ENCODE measurements around the gene FZD1.

Gene FZD1

GRCh38 chr7:91264046-91264923 is at the start of gene FZD1:
FZD1 (plus strand) TSS chr7:91264433; CDS start chr7:91264881, 448 bp downstream.
- H3K4me3 ChIP-seq, result peak within 1 kb of the TSS; percentile 91
- no peaks in the 10 kb centered on the region for H3K27me3 ChIP-seq
- H3K4me2 ChIP-seq, result peak within 1 kb of the TSS; percentile 87
- H4K20me1 ChIP-seq, result peaks cover 22% of the 10 kb centered on the region; the same call in 1 of the 2 replicates
- H3K27ac ChIP-seq, result peak within 1 kb of the TSS; percentile 78
- no peak for TF ChIP-seq Cebpa-rat (IDR thresholded peaks at IDR 0.05)
- H3K4me1 ChIP-seq, result peaks cover 26% of the 10 kb centered on the region
- H3K9me3 ChIP-seq, result no peaks in the 10 kb centered on the region
- H3K36me3 ChIP-seq, result peaks cover 10% of the 10 kb centered on the region; the same call in 1 of the 2 replicates
- peak within 1 kb of the TSS; percentile 87 for H3K9ac ChIP-seq

GRCh38 chr7:91226411-91226810 is 37.8 kb upstream of the FZD1 start:
- Histone ChIP-seq H3K27me3 (no peaks in the 10 kb centered on the region), H3K9me3 (no peaks in the 10 kb centered on the region), H3K9ac (no peak overlapping the region), H3K4me2 (no peak overlapping the region), H4K20me1 (no peaks in the 10 kb centered on the region), H3K4me1 (no peaks in the 10 kb centered on the region), H3K36me3 (no peaks in the 10 kb centered on the region), H3K27ac (no peak overlapping the region), H3K4me3 (no peak overlapping the region)
- no peak for TF ChIP-seq Cebpa-rat (IDR thresholded peaks at IDR 0.05)

- H3K9ac ChIP-seq, result no peak overlapping the region
- no peaks in the 10 kb centered on the region for H4K20me1 ChIP-seq
- H3K27me3 ChIP-seq, result no peaks in the 10 kb centered on the region
- no peaks in the 10 kb centered on the region for H3K9me3 ChIP-seq
- TF ChIP-seq Cebpa-rat (IDR thresholded peaks at IDR 0.05), result no peak
- no peaks in the 10 kb centered on the region for H3K4me1 ChIP-seq
- no peak overlapping the region for H3K27ac ChIP-seq
- no peak overlapping the region for H3K4me2 ChIP-seq
- no peak overlapping the region for H3K4me3 ChIP-seq
- H3K36me3 ChIP-seq, result no peaks in the 10 kb centered on the region
Measured at GRCh38 chr7:91228327-91228726, 35.9 kb upstream of the FZD1 start.

GRCh38 chr7:91228927-91229558 is 35.2 kb upstream of the FZD1 start:
- no peak overlapping the region for H3K9ac ChIP-seq
- H3K4me1 ChIP-seq, result no peaks in the 10 kb centered on the region
- H4K20me1 ChIP-seq, result no peaks in the 10 kb centered on the region
- H3K9me3 ChIP-seq, result no peaks in the 10 kb centered on the region
- no peak for TF ChIP-seq Cebpa-rat (IDR thresholded peaks at IDR 0.05)
- H3K27me3 ChIP-seq, result no peaks in the 10 kb centered on the region
- no peak overlapping the region for H3K27ac ChIP-seq
- H3K36me3 ChIP-seq, result no peaks in the 10 kb centered on the region
- no peak overlapping the region for H3K4me3 ChIP-seq
- H3K4me2 ChIP-seq, result no peak overlapping the region

GRCh38 chr7:91230100-91230499 is 34.1 kb upstream of the FZD1 start:
- no peak overlapping the region for H3K9ac ChIP-seq
- no peaks in the 10 kb centered on the region for H4K20me1 ChIP-seq
- H3K27ac ChIP-seq, result no peak overlapping the region
- no peaks in the 10 kb centered on the region for H3K9me3 ChIP-seq
- no peak for TF ChIP-seq Cebpa-rat (IDR thresholded peaks at IDR 0.05)
- H3K4me3 ChIP-seq, result no peak overlapping the region
- no peak overlapping the region for H3K4me2 ChIP-seq
- no peaks in the 10 kb centered on the region for H3K36me3 ChIP-seq
- no peaks in the 10 kb centered on the region for H3K27me3 ChIP-seq
- no peaks in the 10 kb centered on the region for H3K4me1 ChIP-seq

GRCh38 chr7:91230503-91230902 is 33.7 kb upstream of the FZD1 start:
- Histone ChIP-seq H3K27me3 (no peaks in the 10 kb centered on the region), H3K4me2 (no peak overlapping the region), H3K36me3 (no peaks in the 10 kb centered on the region), H3K4me1 (no peaks in the 10 kb centered on the region), H3K27ac (no peak overlapping the region), H4K20me1 (no peaks in the 10 kb centered on the region), H3K4me3 (no peak overlapping the region), H3K9me3 (no peaks in the 10 kb centered on the region), H3K9ac (no peak overlapping the region)
- TF ChIP-seq Cebpa-rat (IDR thresholded peaks at IDR 0.05), result no peak

- no peak for TF ChIP-seq Cebpa-rat (IDR thresholded peaks at IDR 0.05)
Measured at GRCh38 chr7:91233212-91233611, 31.0 kb upstream of the FZD1 start.

GRCh38 chr7:91235211-91235832 is 28.9 kb upstream of the FZD1 start:
- Histone ChIP-seq H4K20me1 (no peaks in the 10 kb centered on the region), H3K9me3 (no peaks in the 10 kb centered on the region), H3K4me3 (no peak overlapping the region), H3K36me3 (no peaks in the 10 kb centered on the region), H3K4me2 (no peak overlapping the region), H3K4me1 (no peaks in the 10 kb centered on the region), H3K27ac (no peak overlapping the region), H3K9ac (no peak overlapping the region), H3K27me3 (no peaks in the 10 kb centered on the region)
- TF ChIP-seq Cebpa-rat (IDR thresholded peaks at IDR 0.05), result no peak

More at GRCh38 chr7:91233212-91233611, 31.0 kb upstream of the FZD1 start:
- no peaks in the 10 kb centered on the region for H4K20me1 ChIP-seq
- no peaks in the 10 kb centered on the region for H3K9me3 ChIP-seq
- H3K4me2 ChIP-seq, result no peak overlapping the region
- no peaks in the 10 kb centered on the region for H3K4me1 ChIP-seq
- no peak overlapping the region for H3K27ac ChIP-seq
- H3K4me3 ChIP-seq, result no peak overlapping the region
- no peak overlapping the region for H3K9ac ChIP-seq
- H3K36me3 ChIP-seq, result no peaks in the 10 kb centered on the region
- no peaks in the 10 kb centered on the region for H3K27me3 ChIP-seq

- TF ChIP-seq Cebpa-rat (IDR thresholded peaks at IDR 0.05), result no peak
- Histone ChIP-seq H3K4me3 (no peak overlapping the region), H3K4me2 (no peak overlapping the region), H3K36me3 (no peaks in the 10 kb centered on the region), H3K27me3 (no peaks in the 10 kb centered on the region), H3K4me1 (no peaks in the 10 kb centered on the region), H3K27ac (no peak overlapping the region), H4K20me1 (no peaks in the 10 kb centered on the region), H3K9ac (no peak overlapping the region), H3K9me3 (no peaks in the 10 kb centered on the region)
Measured at GRCh38 chr7:91239171-91239604, 25.0 kb upstream of the FZD1 start.

- no peak overlapping the region for H3K4me3 ChIP-seq
- TF ChIP-seq Cebpa-rat (IDR thresholded peaks at IDR 0.05), result no peak
Measured at GRCh38 chr7:91239772-91240171, 24.5 kb upstream of the FZD1 start.

More at GRCh38 chr7:91239772-91240171, 24.5 kb upstream of the FZD1 start:
- H3K4me1 ChIP-seq, result no peaks in the 10 kb centered on the region
- no peaks in the 10 kb centered on the region for H3K27me3 ChIP-seq
- H3K9ac ChIP-seq, result no peak overlapping the region
- H3K4me2 ChIP-seq, result no peak overlapping the region
- H3K9me3 ChIP-seq, result no peaks in the 10 kb centered on the region
- no peaks in the 10 kb centered on the region for H4K20me1 ChIP-seq
- no peaks in the 10 kb centered on the region for H3K36me3 ChIP-seq
- no peak overlapping the region for H3K27ac ChIP-seq
